Caki2 (cell line): ENCODE results near the gene MTFR2. TPM values are rescaled to one million over a fixed set of nuclear protein-coding genes. Genes with fewer than 3 reads are reported as not detected.

Experiments
- DNase-seq: peaks from one replicate; pipeline ENCODE4 v3.0.0-alpha.2; 2015; ENCODE audit warnings: low read depth
- in situ Hi-C: cut with HindIII; loops from 2 replicates; pipeline ENCODE4 v1.10.0; 2016; ENCODE audit warnings: low sequenced_read_pairs, low pct_unique_long_range_greater_than_20kb, mixed read lengths
- total RNA-seq: library from RNA; depleted of rRNA; stranded (reverse); fragments of >200 nt; shearing (Covaris generic); gene quantifications from 2 replicates; pipeline ENCODE4 v1.2.3, GENCODE V29; 2014; ENCODE audit warnings: low replicate concordance; rRNA removed

Gene MTFR2
- 10.6 and 14.2 TPM in 2 replicates for total RNA-seq

DNA sequence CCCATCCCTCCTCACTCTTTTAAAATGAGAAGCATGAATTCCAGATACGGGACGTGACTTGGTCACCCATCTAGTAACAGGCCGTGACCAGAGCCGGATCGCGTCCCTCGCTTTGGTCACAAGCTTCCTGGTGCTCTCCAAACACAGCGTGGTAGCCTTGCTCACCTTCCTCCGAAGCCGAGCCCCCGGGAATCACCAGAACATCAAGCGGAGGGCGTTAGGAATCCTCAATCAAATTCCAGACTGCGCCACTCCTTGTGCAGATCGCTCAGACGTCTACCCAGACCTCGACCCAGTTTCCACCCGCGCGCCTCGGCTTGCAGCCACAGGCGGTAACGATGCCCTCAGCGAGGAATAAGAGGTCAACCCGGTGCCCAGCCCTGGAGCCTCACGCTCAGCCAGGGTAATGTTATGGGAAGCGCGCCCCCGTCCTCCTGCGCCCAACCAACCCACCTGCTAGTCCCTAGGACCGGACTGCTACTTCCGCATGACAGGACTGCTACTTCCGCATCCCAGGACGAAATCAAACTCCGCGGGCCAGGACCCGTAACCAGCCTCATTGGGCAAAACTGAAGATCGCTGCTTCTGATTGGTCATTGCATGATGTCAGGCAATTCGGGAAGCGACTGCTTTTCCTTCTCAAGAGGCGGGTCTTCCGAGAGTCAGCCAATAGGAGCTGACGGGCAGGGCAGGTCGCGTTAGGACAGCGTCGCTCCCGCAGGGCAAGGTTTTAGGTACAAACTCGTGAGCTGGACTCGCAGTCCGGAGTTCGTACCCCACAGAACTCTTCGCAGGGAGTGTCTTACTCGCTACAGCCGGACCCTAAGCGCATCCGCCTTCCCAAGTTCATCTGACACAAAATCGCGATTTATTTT lies at the start of gene MTFR2:
Gene MTFR2, minus strand, starts transcription at position 501 of the 875 bp plus-strand sequence. CDS start 1,212 bp downstream, outside the sequence.
- peak; percentile 97 for DNase-seq
- in situ Hi-C loops: no loop called here

DNA sequence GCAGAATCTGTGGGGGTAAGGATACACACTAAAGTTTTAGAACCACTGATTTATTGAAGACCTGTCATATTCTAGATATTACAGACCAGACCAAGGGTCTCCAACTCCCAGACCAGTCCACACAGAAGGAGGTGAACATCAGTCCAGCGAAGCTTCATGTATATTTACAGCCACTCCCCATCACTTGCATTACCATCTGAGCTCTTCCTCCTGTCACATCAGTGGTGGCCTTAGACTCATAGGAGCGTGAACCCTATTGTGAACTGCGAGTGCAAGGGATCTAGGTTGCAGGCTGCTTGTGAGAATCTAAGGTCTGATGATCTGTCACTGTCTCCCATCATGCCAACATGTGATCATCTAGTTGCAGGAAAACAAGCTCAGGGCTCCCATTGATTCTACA lies 44.5 kb upstream of the MTFR2 start:
- in situ Hi-C loops: no loop called here
- DNase-seq: no peak

DNA sequence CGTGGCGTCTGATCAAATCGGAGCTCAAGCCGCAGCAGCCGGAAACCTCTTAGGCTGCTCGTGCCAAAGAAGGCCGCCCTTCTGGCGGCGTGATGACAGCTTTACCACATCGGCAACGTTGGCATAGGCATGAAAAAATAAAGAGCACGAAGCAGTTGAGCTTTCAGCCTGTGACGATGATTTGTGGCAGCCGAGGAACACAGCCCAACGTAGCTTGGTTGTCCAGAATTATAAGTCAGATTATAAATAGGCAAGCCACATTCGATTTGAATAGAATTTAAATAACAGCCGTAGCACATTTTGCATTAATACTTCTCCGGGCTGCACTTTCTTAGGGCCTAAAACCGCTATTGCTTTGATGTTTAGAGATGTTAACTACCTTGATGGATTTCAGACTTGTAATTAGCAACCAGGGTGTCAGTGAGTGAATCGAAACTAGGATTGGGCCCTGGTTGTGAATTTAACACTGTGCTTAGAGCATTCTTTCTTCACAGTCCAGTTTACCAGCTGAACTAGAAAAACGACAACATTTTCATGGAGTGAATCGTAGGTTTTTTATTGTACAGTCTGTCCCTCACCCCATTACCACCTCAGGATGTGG lies 40.4 kb upstream of the MTFR2 start:
- DNase-seq: no peak
- in situ Hi-C loops: no loop called here

DNA sequence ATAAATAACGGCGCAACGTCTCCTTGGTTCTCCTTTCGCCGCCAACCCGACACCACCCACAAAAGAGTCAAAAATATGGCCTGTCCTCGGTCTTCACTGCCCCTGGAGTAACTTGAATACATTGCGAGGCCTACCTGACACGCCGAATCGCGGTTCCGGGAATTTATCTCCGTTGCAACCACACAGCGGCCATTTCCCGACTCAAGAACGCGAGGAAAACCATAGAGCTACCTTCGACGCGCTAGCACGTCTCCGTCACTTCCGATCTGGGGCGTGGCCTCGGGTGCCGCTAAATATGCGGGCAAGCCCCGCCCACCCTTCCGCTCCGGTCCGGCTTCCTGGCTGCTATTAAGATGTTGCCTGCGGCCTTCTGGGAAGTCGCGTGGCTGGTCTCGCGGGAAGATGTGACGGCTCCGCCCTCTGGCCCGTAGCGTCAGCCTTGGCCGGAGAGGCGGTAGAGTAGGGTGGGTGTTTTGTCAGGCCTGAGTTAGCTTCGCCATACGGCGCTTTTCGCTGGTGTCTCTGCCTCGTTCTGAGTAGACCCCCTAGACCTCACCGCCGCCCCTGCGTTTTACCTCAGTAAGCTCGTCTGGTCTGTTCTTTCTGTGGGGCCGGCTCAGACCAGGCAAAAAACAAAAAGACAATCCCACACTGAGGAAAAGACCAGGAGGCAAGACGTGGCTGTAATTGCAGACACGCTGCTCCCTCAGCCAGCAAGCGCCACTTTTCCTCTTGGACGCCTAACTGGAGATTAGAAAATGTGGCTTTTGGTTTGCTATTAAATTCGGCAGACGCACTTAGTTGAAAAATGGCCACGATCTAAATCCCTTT lies 39.7 kb upstream of the MTFR2 start, which contains the start of gene BCLAF1:
Gene BCLAF1, minus strand, starts transcription at position 268 of the 831 bp plus-strand sequence. CDS start 9,980 bp downstream, outside the sequence.
- in situ Hi-C loops: no loop called here
- peak; percentile 99 for DNase-seq

DNA sequence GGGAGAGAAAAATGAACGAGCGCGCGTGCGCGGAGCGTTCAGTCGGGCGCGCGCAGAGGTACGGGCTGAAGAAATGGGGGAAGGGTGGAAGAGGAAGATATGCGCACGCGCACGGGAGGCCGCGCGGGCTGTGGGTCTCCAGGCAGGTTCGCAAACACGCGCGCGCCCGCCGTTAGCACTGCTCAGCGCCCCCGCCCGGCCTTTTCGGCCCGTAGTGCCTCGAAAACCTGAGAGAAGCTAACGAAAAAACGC lies 39.1 kb upstream of the MTFR2 start:
- in situ Hi-C loops: no loop called here

DNA sequence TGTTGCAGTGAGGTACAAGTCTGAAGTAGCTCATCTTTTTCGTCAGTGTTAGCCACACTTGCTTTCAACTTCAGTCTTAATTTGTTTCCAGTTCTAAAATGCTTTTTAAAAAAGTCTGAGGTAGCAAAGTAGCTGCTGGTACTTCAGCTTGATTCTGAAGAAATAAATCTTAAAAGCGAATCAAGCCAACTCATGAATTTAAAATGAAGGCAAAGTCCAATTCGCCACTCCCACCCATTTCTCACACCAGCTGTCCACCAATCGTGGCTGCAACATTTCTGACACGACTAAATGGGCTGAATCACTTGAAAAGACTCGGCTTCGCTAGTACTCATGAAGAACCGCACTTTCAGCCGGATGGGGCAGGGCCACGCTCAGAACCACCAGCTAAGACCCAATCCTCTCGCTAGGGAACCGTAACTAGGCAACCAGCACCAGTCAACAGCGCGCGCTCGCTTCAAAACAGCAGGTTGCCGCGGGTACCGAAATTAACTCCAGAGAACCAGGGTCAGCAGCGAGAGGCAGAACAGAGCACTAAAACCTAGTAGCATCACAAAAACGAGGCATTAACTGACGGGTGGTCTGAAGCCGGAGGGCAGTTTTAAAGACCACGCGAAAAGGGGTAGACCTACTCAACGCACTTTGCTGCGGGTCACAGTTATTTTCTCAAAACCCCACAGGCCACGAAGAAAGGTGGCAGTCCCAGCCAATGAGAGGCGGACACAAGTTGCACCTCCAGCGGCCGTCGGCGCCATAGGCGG lies 38.6 kb upstream of the MTFR2 start:
- peak; percentile 89 for DNase-seq
- in situ Hi-C loops: no loop called here

More for the DNA sequence above, 39.1 kb upstream of the MTFR2 start:
- DNase-seq: peak; percentile 92

DNA sequence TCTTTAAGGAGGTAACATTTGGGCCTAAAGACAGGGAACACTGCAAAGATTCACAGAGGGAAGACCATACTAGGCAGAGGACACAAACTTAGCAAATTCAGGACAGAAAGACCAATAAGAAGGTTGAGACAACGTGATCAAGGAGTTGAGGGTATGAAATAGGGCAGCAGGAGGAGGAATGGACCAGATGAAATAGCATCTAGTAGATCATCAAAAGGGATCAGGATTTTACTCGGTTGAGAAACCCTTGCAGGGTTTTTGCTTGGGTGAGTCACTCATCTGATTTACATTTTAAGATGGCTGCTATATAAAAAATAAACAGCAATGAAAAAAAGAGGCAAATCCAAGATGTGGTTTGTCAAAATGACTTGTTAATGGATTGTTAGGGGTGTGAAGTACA lies 34.8 kb upstream of the MTFR2 start:
- in situ Hi-C loops: no loop called here
- peak; percentile 37 for DNase-seq

DNA sequence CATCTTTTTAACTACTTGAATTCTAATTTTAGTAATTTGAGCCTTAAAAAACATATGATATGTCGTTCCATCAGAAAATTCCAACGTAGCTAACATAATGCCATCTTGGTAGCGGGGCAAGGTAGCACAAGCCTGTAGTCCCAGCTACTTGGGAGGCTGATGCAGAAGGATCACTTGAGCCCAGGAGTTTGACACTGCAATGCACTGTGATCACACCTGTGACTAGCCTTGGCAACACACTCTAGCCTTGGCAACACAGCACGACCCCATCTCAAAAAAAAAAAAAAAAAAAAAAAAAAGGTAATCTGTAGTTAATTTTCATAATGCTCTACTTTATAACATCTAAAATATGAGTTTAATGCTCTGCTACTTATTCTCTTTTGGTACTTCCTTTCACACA lies 32.8 kb upstream of the MTFR2 start:
- in situ Hi-C loops: no loop called here

DNA sequence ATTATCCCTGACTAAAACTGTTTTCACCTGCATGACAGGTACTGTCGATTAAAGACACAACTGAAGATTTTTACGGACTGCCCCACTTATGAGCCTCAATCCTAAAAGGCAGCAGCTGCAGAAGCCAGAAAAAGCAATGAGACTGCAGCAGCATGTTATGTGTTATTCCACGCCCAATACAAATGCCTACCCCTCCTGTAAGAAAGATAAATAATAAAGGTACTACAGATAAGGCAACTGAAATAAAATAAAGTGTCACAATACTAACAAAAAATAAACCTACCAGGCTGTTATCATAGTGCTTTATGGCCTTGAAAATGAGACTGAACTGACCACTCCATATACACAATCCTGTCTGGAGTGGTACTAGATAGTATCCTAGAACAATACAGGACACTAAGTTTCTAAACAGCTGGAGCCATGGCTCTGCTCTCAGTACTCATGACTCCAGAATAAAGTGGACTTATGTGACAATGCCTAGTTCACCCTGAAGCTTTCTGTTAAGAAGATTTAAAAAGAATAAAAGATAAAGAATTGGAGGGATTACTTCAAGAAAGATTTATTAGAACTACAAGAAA lies 30.0 kb upstream of the MTFR2 start:
- in situ Hi-C loops: no loop called here
- no peak for DNase-seq

More for the DNA sequence above, 32.8 kb upstream of the MTFR2 start:
- no peak for DNase-seq

DNA sequence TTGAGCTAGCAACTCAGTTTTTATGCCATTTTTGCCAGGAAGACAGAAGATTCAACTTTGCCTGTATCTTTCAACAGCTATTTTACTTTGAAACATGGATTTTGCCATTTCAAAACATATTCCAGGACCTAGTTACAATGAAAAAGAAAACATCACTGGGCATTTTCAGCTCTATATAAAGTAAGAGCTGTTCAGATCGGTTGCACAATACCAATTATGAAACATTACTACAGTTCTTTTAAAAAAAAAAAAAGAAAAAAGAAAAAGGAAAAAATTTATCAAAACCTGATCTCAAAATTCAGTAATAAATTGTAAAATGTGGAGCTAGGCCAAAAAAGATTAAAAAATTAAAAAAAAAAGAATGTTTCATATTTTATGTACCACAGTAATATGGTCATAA lies 24.0 kb upstream of the MTFR2 start:
- DNase-seq: no peak
- in situ Hi-C loops: no loop called here

DNA sequence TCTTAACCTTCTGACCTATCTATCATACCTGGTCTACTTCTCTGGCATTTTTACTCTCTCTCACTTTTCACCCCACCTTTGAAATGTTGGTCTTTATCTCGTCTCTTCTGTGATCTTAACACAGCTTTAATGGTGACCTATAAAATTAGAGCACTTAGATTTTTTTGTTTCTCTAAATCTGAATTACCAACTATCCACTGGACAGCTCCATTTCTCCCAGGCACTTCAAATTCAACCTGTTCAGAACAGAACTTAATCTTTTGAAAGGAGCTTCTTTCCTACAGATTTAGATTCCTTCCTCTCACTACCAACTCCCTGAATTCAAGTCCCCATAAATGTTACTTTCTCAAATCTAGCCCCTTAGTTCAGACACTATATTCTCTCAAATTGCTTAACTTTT lies 15.0 kb upstream of the MTFR2 start:
- in situ Hi-C loops: no loop called here

DNA sequence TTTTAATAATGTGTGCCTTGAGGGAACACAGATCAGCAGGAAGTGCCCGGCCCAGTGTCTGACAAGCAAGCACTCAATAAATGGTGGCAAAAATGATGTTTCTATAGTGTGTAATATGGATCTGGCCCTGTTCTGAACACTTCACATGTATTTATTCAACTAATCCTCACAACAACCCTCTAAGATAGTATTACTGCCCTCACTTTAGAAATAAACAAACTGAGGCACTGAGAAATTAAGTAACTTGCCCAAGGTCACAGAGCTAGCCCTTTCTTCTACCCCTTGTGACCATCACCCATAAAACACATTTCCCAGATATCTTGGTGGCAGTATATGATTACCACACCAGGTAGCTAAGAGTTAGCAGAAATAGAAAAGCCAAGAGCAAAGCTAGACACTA lies 12.8 kb upstream of the MTFR2 start:
- in situ Hi-C loops: no loop called here

More for the DNA sequence above, 15.0 kb upstream of the MTFR2 start:
- no peak for DNase-seq

DNA sequence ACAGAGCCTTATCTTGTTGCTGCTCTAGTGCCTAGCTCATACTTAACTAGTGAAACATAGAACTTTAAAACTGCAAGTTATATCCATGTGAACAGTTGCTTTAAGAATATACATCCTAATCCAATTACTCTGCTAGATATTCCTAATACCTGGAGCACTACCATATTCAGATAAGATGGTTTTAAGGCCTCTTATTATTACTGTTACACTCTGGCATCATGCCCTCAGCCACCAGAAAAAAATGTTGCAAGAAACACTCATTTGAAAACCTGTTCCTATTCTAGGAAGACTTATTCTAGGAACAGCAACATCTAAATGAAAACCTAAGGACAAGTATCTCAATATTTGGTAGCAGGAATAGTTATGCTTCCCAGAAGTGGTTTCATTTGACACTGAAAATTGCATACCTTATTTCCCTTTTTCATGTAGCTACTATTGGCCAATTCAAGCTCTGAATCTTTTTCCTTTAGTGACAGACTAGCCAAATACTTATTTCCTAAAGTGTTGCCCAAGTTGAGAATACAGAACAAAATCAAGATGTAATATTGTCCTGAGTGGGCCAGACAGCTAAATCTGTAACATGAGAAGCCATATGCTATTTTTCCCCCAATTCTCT lies 4.8 kb upstream of the MTFR2 start:
- no peak for DNase-seq
- in situ Hi-C loops: no loop called here

More for the DNA sequence above, 12.8 kb upstream of the MTFR2 start:
- no peak for DNase-seq

DNA sequence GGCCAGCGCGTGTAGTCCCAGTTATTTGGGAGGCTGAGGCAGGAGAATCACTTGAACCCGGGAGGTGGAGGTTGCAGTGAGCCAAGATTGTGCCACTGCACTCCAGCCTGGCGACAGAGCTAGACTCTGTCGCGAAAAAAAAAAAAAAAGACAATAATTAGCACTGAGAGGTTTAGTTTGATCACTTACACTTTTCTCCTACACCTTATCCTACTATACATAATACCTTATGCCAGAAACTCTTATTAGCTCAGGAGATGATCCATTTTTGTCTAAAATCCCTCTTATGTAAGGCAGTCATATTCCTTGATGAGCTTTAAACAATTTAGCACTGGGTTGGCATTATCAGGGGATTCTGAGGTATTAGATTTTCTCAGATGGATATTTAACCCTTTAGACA lies 3.6 kb upstream of the MTFR2 start:
- no peak for DNase-seq
- in situ Hi-C loops: no loop called here

DNA sequence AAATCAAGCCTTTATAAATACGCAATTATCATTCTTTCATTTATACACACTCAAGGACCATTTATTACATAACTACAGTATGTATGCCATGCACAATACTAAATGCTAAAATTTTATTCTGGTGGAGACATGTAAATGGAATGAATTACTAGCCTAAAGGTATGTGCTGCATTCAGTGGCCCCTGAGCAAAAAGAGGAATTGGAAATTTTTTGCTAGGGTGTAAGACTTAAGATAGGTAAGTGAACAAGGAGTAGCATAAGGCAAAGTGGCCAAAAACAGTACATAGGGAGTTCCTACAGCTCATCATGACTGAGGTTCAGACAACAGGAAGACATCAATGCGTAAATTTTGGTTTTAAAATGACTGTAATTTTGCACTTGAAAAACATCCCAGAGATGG lies 2.3 kb upstream of the MTFR2 start:
- DNase-seq: no peak
- in situ Hi-C loops: no loop called here

DNA sequence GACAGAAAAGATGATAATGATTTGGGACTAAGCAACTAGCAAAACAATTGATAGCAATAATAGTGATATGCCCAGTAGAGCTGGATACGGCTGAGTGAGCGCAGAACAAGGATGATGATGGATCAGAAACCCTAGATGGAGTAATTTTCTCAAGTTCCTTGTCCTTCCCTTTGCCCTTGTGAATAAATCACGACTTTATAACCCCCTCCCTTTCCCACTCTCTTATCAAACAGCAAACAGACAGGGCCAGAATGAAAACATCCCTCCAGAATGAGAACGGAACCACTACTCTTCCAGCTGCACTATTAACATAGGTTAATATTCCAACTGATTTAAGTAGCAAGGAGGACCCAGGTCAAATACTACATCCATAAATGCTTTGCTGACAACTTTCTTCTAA lies 1.3 kb upstream of the MTFR2 start:
- no peak for DNase-seq
- in situ Hi-C loops: no loop called here

DNA sequence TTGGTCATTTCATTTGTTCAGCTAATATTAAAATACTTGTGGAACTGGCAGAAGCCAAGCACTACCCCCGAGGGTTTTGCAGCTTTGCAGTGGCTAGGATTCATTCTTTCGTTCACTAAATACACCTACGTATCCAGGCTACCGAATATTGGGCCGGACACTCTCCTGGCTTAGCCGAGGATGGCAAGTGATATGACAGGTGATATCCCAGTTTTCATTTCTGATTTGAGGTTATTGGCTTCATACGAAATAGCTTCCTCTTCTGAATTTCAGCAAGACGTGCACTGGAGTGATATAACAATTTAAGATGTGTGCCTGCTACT lies 536 bp upstream of the MTFR2 start:
- in situ Hi-C loops: no loop called here
- no peak for DNase-seq

DNA sequence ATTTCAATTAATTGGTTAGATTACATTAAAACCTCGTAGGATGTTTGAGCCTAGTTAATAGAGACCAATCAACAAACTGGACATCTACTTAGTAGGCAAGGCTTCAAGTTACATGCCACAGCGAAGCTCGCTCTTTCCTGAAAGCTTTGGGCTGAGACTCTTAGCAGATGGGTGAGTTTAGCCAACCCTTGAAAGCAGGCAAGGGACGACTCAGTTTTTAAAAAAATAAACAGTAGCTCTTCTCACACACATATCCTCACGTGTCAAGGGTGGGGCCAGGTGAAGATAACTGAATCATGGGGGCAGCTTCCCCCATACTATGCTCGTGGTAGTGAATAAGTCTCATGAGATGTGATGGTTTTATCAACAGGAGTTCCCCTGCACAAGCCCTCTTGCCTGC lies 775 bp downstream of the MTFR2 start:
- peak; percentile 46 for DNase-seq
- in situ Hi-C loops: no loop called here
